ENCODE data around the gene CDKN1C. TPM values are rescaled to one million over a fixed set of nuclear protein-coding genes. Genes with fewer than 3 reads are reported as not detected.

Gene CDKN1C
- total and polyA plus RNA-seq, 2 of the 8 experiments (the other 6 are each of a cell fraction or from before 2014, with no cell fraction given), result 12.8 to 14.1 TPM

GRCh38 chr11:2917842-2918490 is 32.4 kb upstream of the CDKN1C start:
- no peak overlapping the region for H3K18ac ChIP-seq (ENCODE audit: extremely low read depth, low read length)
- FAIRE-seq, result no peak
- no peak for DNase-seq (ENCODE audit: low read depth in 1 of 2, low spot score in 2 of 2)
- H3K27ac ChIP-seq (ENCODE audit: low read depth, low read length), result no peak overlapping the region
- H4K20me1 ChIP-seq (replicated peaks in 1 of 2; ENCODE audit: control insufficient read depth in 1 of 2, insufficient read depth in 2 of 2, low read length in 2 of 2), result peaks cover 0 to 1% of the 10 kb centered on the region in 2 experiments
- no peak overlapping the region for H2BK120ac ChIP-seq (replicated peaks; ENCODE audit: low read depth, low read length)
- H2BK20ac ChIP-seq (ENCODE audit: low read length), result no peak overlapping the region; the same call in 1 of the 2 replicates
- H2BK15ac ChIP-seq (ENCODE audit: low read length), result no peak overlapping the region
- H3K4ac ChIP-seq (replicated peaks; ENCODE audit: insufficient read length, low read depth, low read length), result no peak overlapping the region
- ChIA-PET POLR2A (ENCODE audit: partially characterized antibody) (interaction anchor here (1.0 to 1.4 kb wide), 2 partner anchors 12 to 15 kb away, joined by 3 read pairs; no protein-coding TSS in a partner anchor), CTCF (ENCODE audit: partially characterized antibody) (interaction anchor here (1.0 to 4.2 kb wide), 4 partner anchors 13 to 387 kb away, joined by 3 to 18 read pairs (median 4); no protein-coding TSS in a partner anchor)
- WGBS, 2 experiments (ENCODE audit: extremely low coverage in 1 of 2, insufficient coverage in 1 of 2, insufficient read length in 1 of 2, insufficient replicate concordance in 2 of 2, low coverage in 1 of 2, low lambda C conversion rate in 2 of 2, missing lambda C conversion rate in 1 of 2), result 79% methylated on average over 21 of the region's 25 CpGs; no CpG with 5 or more reads in 1 of the 2 experiments
- H4K91ac ChIP-seq (replicated peaks; ENCODE audit: insufficient read length, low read length), result no peak overlapping the region
- H3K36me3 ChIP-seq (ENCODE audit: control insufficient read depth in 2 of 4, insufficient read depth in 4 of 4, low read length in 3 of 4), result no peaks in the 10 kb centered on the region
- no peak overlapping the region for H2BK12ac ChIP-seq (ENCODE audit: low read depth, low read length)
- TF ChIP-seq MAX (IDR thresholded peaks at IDR 0.05) (no peak), SUZ12 (IDR thresholded peaks at IDR 0.05; ENCODE audit: low read length) (no peak), SIX5 (IDR thresholded peaks at IDR 0.05; ENCODE audit: low read depth, low read length) (no peak), NANOG (IDR thresholded peaks at IDR 0.05; ENCODE audit: insufficient read depth, low read depth, low read length, poor library complexity, severe bottlenecking) (no peak), SIRT6 (IDR thresholded peaks at IDR 0.05; ENCODE audit: low read length) (no peak), MAFK (IDR thresholded peaks at IDR 0.05; ENCODE audit: low read depth, low read length) (no peak), GABPA (IDR thresholded peaks at IDR 0.05; ENCODE audit: borderline replicate concordance, insufficient read depth, low read length) (no peak), KDM4A (IDR thresholded peaks at IDR 0.05; ENCODE audit: low read depth, low read length, severe bottlenecking) (no peak), EZH2 (IDR thresholded peaks at IDR 0.05; ENCODE audit: low read depth, low read length, severe bottlenecking) (no peak), JUND (IDR thresholded peaks at IDR 0.05; ENCODE audit: low read length) (no peak), KDM5A (IDR thresholded peaks at IDR 0.05; ENCODE audit: low read length) (no peak), EP300 (IDR thresholded peaks at IDR 0.05; ENCODE audit: borderline replicate concordance in 1 of 2, low read depth in 2 of 2, low read length in 2 of 2) (no peak), HDAC6 (IDR thresholded peaks at IDR 0.05; ENCODE audit: low read depth, low read length) (no peak)
- no peaks in the 10 kb centered on the region for H3K9me3 ChIP-seq (ENCODE audit: insufficient read depth in 2 of 2, low read depth in 1 of 2, low read length in 1 of 2)
- no peaks in the 10 kb centered on the region for H3K27me3 ChIP-seq (replicated peaks in 1 of 4; ENCODE audit: control insufficient read depth in 3 of 4, extremely low read depth in 1 of 4, insufficient read depth in 3 of 4, low read length in 3 of 4)
- no peak overlapping the region for H2AK5ac ChIP-seq (ENCODE audit: low read depth, low read length)
- no peak overlapping the region for H3K4me2 ChIP-seq (ENCODE audit: insufficient read depth in 1 of 2, low read depth in 2 of 2, low read length in 2 of 2)
- no peaks in the 10 kb centered on the region for H3K23me2 ChIP-seq (ENCODE audit: low read depth, low read length)
- no peak overlapping the region for H4K5ac ChIP-seq (ENCODE audit: insufficient read length, low read depth, low read length)
- H3K23ac ChIP-seq (ENCODE audit: insufficient read length), result no peak overlapping the region
- H2BK5ac ChIP-seq (ENCODE audit: low read depth, low read length), result no peak overlapping the region
- no peak overlapping the region for H3K14ac ChIP-seq (ENCODE audit: insufficient read length)
- H3K79me2 ChIP-seq (ENCODE audit: control insufficient read depth in 1 of 2, insufficient read depth in 2 of 2, low read length in 2 of 2), result no peaks in the 10 kb centered on the region
- no peak overlapping the region for H4K8ac ChIP-seq (ENCODE audit: extremely low read depth, insufficient read depth, low read length)
- H2AFZ ChIP-seq (ENCODE audit: low read length), result no peak overlapping the region
- H3K4me3 ChIP-seq (ENCODE audit: extremely low read depth in 1 of 4, insufficient read depth in 2 of 4, low read depth in 3 of 4, low read length in 4 of 4), result no peak overlapping the region
- peaks cover 0 to 8% (median 3%) of the 10 kb centered on the region in 4 experiments; a peak in 3 of 7 replicates for H3K4me1 ChIP-seq (replicated peaks in 1 of 4; ENCODE audit: control insufficient read depth in 3 of 4, insufficient read depth in 4 of 4, low read length in 3 of 4)
- no peaks in the 10 kb centered on the region for H3K79me1 ChIP-seq (ENCODE audit: low read depth, low read length)
- H3K56ac ChIP-seq (replicated peaks; ENCODE audit: insufficient read length, low read depth, low read length), result no peak overlapping the region
- no peak overlapping the region for H3K9ac ChIP-seq (replicated peaks in 1 of 4; ENCODE audit: extremely low read depth in 1 of 4, low read depth in 3 of 4, low read length in 3 of 4)

Measured in H1 (cell line).